Kidney epithelial cell (primary cell): ENCODE measurements around the gene SLC49A4. TPM values are rescaled to one million over a fixed set of nuclear protein-coding genes. Genes with fewer than 3 reads are reported as not detected.
A peak's percentile ranks its signal among the peaks of the same experiment; 100 is the strongest.

Source experiments
- DNase-seq: peaks from one replicate; pipeline ENCODE4 v3.0.0-alpha.2; 2010; ENCODE audit warnings: low read depth
- H3K27me3 ChIP-seq: 2 replicates; pipeline ENCODE4 v1.6.0; 2011; ENCODE audit warnings: low read length; ENCODE audit not compliant: control insufficient read depth, insufficient read depth
- H3K36me3 ChIP-seq: 2 replicates; pipeline ENCODE4 v1.5.1; 2011; ENCODE audit warnings: low read length; ENCODE audit not compliant: control insufficient read depth, insufficient read depth
- H3K4me3 ChIP-seq: 2 replicates; pipeline ENCODE4 v1.5.1; 2011; ENCODE audit warnings: low read depth, mild to moderate bottlenecking, control low read depth, low read length
- total RNA-seq: library from RNA; depleted of rRNA; stranded (reverse); fragments of >200 nt; gene quantifications from 2 replicates; pipeline ENCODE4 v1.2.3, GENCODE V29; 2015
- TF ChIP-seq, protein P1 (sequence below): IDR thresholded peaks from 2 replicates; pipeline ENCODE4 v1.5.1; 2011; ENCODE audit warnings: mild to moderate bottlenecking, moderate library complexity, low read length, control low read depth, inconsistent platforms; ENCODE audit not compliant: insufficient read depth, poor library complexity, severe bottlenecking

SLC49A4 gene
- total RNA-seq, 1 donor from 2014 or later = 17.2 TPM

DNA sequence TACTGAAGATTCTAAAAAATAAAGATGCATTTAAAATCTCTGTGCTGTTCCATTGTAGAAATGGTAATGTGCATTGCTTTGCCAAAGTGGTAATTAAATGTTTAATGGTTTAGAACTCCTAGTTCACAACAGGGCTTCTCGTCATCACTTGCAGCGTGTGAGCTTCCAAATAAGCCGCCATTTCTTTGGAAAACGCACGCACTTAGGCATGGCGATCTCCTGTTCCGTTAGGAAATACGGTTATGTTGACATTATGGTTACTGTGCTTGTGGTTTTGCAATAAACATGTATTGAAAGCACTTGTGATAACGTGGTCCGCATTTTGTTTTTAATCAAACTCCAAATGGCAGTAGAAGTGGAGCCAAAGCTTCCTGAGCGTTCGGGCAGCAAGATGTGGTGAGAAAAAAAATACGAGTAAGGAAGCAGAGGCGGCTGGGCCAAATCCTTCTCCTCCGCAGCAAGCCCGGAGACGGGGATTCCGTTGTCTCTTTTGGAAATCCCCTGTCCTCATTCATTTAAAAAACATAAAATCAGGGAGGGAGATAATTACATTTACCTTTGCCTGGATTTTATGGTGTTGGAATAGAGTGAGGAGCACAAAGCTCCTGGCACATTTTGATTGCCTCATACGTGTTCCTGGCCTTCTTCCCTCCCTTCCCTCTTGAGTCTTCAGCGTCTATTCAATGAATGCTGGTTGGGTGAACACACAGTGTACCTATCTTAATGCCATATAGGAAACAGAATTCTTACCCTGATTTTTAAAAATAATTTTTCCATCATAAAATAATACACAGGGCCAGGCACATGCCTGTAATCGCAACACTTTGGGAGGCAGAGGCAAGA is 97.5 kb downstream of the SLC49A4 start:
- no peak for DNase-seq
- H3K4me3 ChIP-seq = no peak overlapping the region
- H3K36me3 ChIP-seq = no peaks in the 10 kb centered on the region
- TF ChIP-seq, protein P1, sequence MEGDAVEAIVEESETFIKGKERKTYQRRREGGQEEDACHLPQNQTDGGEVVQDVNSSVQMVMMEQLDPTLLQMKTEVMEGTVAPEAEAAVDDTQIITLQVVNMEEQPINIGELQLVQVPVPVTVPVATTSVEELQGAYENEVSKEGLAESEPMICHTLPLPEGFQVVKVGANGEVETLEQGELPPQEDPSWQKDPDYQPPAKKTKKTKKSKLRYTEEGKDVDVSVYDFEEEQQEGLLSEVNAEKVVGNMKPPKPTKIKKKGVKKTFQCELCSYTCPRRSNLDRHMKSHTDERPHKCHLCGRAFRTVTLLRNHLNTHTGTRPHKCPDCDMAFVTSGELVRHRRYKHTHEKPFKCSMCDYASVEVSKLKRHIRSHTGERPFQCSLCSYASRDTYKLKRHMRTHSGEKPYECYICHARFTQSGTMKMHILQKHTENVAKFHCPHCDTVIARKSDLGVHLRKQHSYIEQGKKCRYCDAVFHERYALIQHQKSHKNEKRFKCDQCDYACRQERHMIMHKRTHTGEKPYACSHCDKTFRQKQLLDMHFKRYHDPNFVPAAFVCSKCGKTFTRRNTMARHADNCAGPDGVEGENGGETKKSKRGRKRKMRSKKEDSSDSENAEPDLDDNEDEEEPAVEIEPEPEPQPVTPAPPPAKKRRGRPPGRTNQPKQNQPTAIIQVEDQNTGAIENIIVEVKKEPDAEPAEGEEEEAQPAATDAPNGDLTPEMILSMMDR = no peak
- H3K27me3 ChIP-seq = no peaks in the 10 kb centered on the region

DNA sequence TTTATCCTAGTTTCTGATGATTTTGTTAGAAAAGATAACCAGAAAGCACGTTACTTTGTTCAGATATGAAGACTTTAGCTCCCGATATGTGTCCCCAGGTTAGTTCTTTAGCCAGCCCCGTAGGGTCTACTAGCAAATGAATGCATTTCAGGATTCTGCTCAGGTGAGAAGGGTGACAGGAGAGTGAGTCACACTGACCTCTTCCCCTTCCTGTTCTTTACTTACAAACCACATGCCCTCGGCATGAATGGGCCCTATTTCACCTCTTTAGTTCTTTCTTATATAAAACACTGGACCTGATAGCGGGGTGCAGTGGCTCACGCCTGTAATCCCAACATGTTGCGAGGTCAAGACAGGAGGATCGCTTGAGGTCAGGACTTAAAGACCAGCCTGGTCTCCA is 98.4 kb downstream of the SLC49A4 start:
- DNase-seq = peak; percentile 16
- Histone ChIP-seq H3K27me3 (no peaks in the 10 kb centered on the region), H3K36me3 (no peaks in the 10 kb centered on the region), H3K4me3 (no peak overlapping the region)
- TF ChIP-seq, protein P1 = no peak

DNA sequence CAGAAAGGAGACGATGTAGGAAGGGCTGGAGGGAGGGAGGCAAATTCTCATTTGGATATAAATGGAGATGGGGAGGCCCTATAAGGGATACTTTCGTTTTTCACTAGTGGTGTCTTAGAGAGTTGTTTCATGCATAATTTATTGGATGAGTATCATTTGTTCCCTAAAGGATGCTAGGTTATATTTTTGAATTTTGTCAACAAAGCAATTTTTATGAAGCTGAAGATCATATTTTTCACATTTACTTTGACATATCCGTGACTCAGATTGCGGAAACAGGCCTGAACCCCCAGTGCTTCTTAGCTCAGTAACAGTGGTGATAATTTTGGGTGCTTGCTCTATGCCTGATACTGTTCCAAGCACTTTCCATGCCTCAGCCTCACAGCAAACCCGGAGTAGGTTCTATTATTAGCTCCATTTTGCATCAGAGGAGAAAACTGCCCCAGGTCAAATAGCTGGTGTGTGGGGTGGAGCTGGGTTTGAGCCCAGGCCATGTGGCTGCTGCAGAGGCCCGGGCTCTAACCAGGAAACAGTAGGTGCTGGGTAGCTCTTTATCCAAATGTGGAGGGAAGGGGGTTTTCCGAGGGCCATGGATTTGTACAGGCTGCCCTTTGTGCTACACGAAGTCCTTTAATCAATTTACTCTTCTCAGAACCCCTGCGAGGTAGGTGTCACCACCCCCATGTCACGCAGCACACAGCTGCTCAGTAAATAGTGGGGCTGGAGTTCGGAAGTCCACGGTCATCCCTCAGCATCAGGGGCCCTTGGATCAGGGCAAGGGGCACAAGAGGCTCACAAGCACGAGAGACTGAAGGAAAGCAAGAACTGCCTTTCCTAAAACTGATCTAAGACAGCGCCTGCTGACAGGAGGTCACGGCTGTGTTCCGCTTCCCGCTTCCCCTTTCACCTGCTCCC is 99.1 kb downstream of the SLC49A4 start:
- Histone ChIP-seq H3K4me3 (no peak overlapping the region), H3K27me3 (no peaks in the 10 kb centered on the region), H3K36me3 (no peaks in the 10 kb centered on the region)
- TF ChIP-seq, protein P1 = no peak
- DNase-seq = no peak

DNA sequence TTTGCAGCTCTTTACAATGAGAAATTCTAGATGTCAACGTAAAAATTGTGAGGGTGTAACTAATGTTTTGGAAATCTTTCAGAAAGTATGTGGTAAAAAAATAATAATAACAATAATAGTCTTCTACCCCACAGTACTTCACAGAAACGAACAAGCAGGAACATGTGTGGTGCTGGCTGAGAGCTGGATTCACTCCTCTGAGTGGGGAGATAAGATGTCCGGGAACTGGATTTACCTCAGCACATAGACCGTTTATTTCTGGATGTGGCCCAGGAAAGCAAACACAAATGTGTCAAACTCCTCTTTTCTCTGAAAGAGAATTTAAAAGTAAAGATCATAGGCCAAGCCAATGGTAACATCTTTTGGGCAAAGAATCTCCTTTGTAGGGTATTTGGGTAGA is 103.4 kb downstream of the SLC49A4 start:
- no peak overlapping the region for H3K4me3 ChIP-seq
- H3K27me3 ChIP-seq = no peaks in the 10 kb centered on the region
- DNase-seq = no peak
- no peaks in the 10 kb centered on the region for H3K36me3 ChIP-seq
- TF ChIP-seq, protein P1 = no peak

DNA sequence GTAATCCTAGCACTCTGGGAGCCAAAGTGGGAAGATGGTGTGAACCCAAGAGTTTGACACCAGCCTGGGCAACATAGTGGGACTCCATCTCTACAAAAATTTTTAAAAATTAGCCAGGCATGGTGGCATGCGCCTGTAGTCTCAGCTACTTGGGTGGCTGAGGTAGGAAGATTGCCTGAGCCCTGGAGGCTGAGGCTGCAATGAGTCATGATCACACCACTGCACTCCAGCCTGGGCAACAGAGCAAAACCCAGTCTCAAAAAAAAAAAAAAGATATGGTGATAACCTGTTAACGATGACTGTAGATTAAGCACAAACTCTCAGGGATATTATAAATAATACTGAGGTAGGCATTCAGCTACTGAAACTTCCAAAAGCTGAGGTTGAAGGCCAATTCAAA is 107.5 kb downstream of the SLC49A4 start:
- TF ChIP-seq, protein P1 = no peak
- Histone ChIP-seq H3K27me3 (no peaks in the 10 kb centered on the region), H3K4me3 (no peak overlapping the region), H3K36me3 (no peaks in the 10 kb centered on the region)
- DNase-seq = no peak
